Stimulated activated CD4-positive, alpha-beta T cell treated with anti-CD3 and anti-CD28 coated beads, Interleukin-2, amount 100 ng/mL, for 48 hours (primary cell): ENCODE results near the gene TNFRSF9.

Experiments
- DNase-seq, 2 donors: peaks; one replicate each; pipeline ENCODE4 v3.0.0-alpha.2; 2020

TNFRSF9 gene

DNA sequence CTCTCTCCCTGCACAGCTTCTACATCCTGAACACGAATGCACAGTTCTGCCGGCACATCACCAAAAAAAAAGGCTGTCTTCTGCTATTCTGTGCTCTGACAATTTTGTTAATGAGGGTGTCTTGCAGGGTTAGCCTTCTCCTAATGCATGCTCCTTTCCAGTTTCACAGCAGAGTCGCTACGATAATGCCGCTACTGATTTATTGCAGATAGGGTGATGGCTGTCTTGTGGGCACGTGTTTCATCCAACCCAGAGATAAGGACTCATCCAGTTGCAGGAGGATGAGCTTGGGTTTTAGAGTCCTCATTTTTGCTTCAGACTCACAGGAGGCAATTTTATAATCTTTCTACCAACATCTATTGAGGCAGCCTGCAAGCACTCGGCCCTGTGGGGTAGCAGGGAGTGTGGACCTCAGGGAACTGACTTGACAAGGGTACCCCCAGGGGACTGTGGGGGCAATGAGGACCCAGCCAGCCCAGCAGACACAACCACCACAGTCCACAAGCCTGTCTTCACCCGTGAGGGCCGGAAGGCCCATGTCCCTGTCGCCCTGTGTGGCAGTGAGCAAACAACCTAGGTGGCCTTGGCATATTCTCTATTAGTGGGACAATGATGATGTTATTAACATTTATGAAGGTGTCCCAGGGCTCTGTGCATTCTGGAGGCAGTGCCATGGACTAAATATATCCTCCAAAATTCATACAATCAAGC lies 72.4 kb downstream of the TNFRSF9 start:
- no peak for DNase-seq

DNA sequence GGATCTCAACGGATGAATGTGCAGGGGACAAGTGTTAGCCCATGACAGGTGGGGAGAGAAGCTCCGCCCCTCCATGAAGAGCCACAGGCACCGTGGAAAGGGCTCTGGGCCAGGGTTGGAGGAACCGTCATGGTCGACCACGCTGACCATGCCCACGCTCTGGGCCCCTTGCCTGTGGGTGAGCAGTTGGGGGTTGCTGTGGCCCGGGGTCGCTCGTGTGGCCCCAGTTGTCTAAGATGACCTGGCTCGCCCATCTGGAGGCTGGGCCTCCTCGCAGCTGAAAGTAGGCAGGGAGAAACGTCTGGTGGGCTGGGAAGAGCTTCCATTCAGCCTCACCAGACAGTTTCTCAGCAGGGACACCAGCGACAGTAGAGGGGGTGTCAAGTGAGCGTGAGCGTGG lies 74.7 kb downstream of the TNFRSF9 start:
- DNase-seq: no peak
